ENCODE data around the gene B3GALT6.

The B3GALT6 gene

GRCh38 chr1:1216770-1217620 lies 15.0 kb upstream of the B3GALT6 start:
- no peak for DNase-seq (ENCODE audit: low read depth)

GRCh38 chr1:1217621-1218523 lies 14.2 kb upstream of the B3GALT6 start:
- no peak for DNase-seq (ENCODE audit: low read depth)

GRCh38 chr1:1218524-1219200 lies 13.4 kb upstream of the B3GALT6 start:
- no peak for DNase-seq (ENCODE audit: low read depth)

GRCh38 chr1:1219341-1219740 lies 12.7 kb upstream of the B3GALT6 start:
- DNase-seq (ENCODE audit: low read depth) = no peak

GRCh38 chr1:1220197-1220596 lies 11.8 kb upstream of the B3GALT6 start:
- DNase-seq (ENCODE audit: low read depth) = no peak

GRCh38 chr1:1221887-1222574 lies 10.0 kb upstream of the B3GALT6 start:
- no peak for DNase-seq (ENCODE audit: low read depth)

GRCh38 chr1:1222575-1223225 lies 9.3 kb upstream of the B3GALT6 start:
- no peak for DNase-seq (ENCODE audit: low read depth)

- DNase-seq (ENCODE audit: low read depth) = no peak
Observed at GRCh38 chr1:1223321-1223720, 8.7 kb upstream of the B3GALT6 start.

GRCh38 chr1:1223891-1224290 lies 8.1 kb upstream of the B3GALT6 start:
- no peak for DNase-seq (ENCODE audit: low read depth)

GRCh38 chr1:1225238-1225845 lies 6.7 kb upstream of the B3GALT6 start:
- DNase-seq (ENCODE audit: low read depth) = no peak

- DNase-seq (ENCODE audit: low read depth) = no peak
Observed at GRCh38 chr1:1225913-1226312, 6.1 kb upstream of the B3GALT6 start.

GRCh38 chr1:1226566-1227362 lies 5.3 kb upstream of the B3GALT6 start:
- DNase-seq (ENCODE audit: low read depth) = no peak

- no peak for DNase-seq (ENCODE audit: low read depth)
Observed at GRCh38 chr1:1227386-1227785, 4.7 kb upstream of the B3GALT6 start.

- no peak for DNase-seq (ENCODE audit: low read depth)
Observed at GRCh38 chr1:1228187-1228586, 3.9 kb upstream of the B3GALT6 start.

- DNase-seq (ENCODE audit: low read depth) = no peak
Observed at GRCh38 chr1:1228596-1229321, 3.3 kb upstream of the B3GALT6 start.

- no peak for DNase-seq (ENCODE audit: low read depth)
Observed at GRCh38 chr1:1229770-1230169, 2.3 kb upstream of the B3GALT6 start.

- no peak for DNase-seq (ENCODE audit: low read depth)
Observed at GRCh38 chr1:1230656-1231399, 1.2 kb upstream of the B3GALT6 start.

GRCh38 chr1:1231400-1232207 lies 433 bp upstream of the B3GALT6 start, which contains the start of gene SDF4:
SDF4 (minus strand) TSS chr1:1232001; CDS start chr1:1228772, 3,229 bp downstream.
- DNase-seq (ENCODE audit: low read depth) = peak; percentile 92

All from stimulated activated CD8-positive, alpha-beta memory T cell treated with anti-CD3 and anti-CD28 coated beads, Interleukin-7, amount 100 ng/mL, for 24 hours (primary cell).